Embryonic facial prominence (tissue), 1 donor: Measurements from ENCODE around the gene LRRK1.
"Not testable (repeated sequence)": the region's sequence is repeated elsewhere in the genome, so short reads cannot be mapped to it uniquely, and the experiment has no call there.

ENCODE experiments used
- DNase-seq: peaks from one replicate; pipeline ENCODE4 v3.0.0-alpha.2; 2016; ENCODE audit errors: extremely low spot score

Gene LRRK1

GRCh38 chr15:101070502-101071273, 151.5 kb downstream of the LRRK1 start:
- no peak for DNase-seq

- DNase-seq, result no peak
Observed at GRCh38 chr15:101071651-101072050, 152.5 kb downstream of the LRRK1 start.

GRCh38 chr15:101072235-101072634, 153.1 kb downstream of the LRRK1 start:
- not testable (repeated sequence) for DNase-seq

- DNase-seq, result not testable (repeated sequence)
Observed at GRCh38 chr15:101077806-101078668, 158.9 kb downstream of the LRRK1 start.

- DNase-seq, result no peak
Observed at GRCh38 chr15:101078669-101079323, 159.6 kb downstream of the LRRK1 start.

GRCh38 chr15:101081900-101082299, 162.7 kb downstream of the LRRK1 start:
- no peak for DNase-seq

- no peak for DNase-seq
Observed at GRCh38 chr15:101083336-101084045, 164.3 kb downstream of the LRRK1 start.

- DNase-seq, result no peak
Observed at GRCh38 chr15:101084801-101085200, 165.6 kb downstream of the LRRK1 start.

GRCh38 chr15:101085311-101085700, 166.1 kb downstream of the LRRK1 start:
- no peak for DNase-seq

GRCh38 chr15:101086394-101087171, 167.4 kb downstream of the LRRK1 start:
- no peak for DNase-seq

GRCh38 chr15:101087172-101087769, 168.1 kb downstream of the LRRK1 start:
- DNase-seq, result no peak

GRCh38 chr15:101088271-101088670, 169.1 kb downstream of the LRRK1 start:
- DNase-seq, result no peak

- DNase-seq, result no peak
Observed at GRCh38 chr15:101088788-101089578, 169.8 kb downstream of the LRRK1 start.

GRCh38 chr15:101089579-101090427, 170.6 kb downstream of the LRRK1 start:
- DNase-seq, result no peak

GRCh38 chr15:101090428-101090790, 171.3 kb downstream of the LRRK1 start:
- DNase-seq, result no peak

GRCh38 chr15:101091080-101092017, 172.2 kb downstream of the LRRK1 start:
- DNase-seq, result no peak

GRCh38 chr15:101092156-101092866, 173.2 kb downstream of the LRRK1 start:
- no peak for DNase-seq
